CD4-positive, alpha-beta T cell treated with Interleukin-4 for 1 hour (primary cell): Measurements from ENCODE around the gene TENT5A.
"Not testable (repeated sequence)": the region's sequence is repeated elsewhere in the genome, so short reads cannot be mapped to it uniquely, and the experiment has no call there.

Source experiments
- DNase-seq, 2 donors: peaks; one replicate each; pipeline ENCODE4 v3.0.0-alpha.2; 2020 to 2022

Gene TENT5A

GRCh38 chr6:81752084-81752920 lies at the start of gene TENT5A:
Gene TENT5A, minus strand, starts transcription at chr6:81752681. Its CDS starts 540 bp downstream, at chr6:81752141.
- DNase-seq = peak; percentile 85 to 90

GRCh38 chr6:81801489-81801888 lies 49.0 kb upstream of the TENT5A start:
- DNase-seq = no peak

GRCh38 chr6:81800666-81801065 lies 48.2 kb upstream of the TENT5A start:
- no peak for DNase-seq

GRCh38 chr6:81799323-81799722 lies 46.8 kb upstream of the TENT5A start:
- DNase-seq = no peak

GRCh38 chr6:81797591-81797990 lies 45.1 kb upstream of the TENT5A start:
- no peak for DNase-seq

- DNase-seq = no peak
These were observed 43.4 kb upstream of the TENT5A start for GRCh38 chr6:81795890-81796289.

- no peak for DNase-seq
These were observed 41.5 kb upstream of the TENT5A start for GRCh38 chr6:81793821-81794475.

- DNase-seq = no peak
These were observed 40.3 kb upstream of the TENT5A start for GRCh38 chr6:81792826-81793225.

- DNase-seq = no peak
These were observed 39.3 kb upstream of the TENT5A start for GRCh38 chr6:81791756-81792155.

- DNase-seq = no peak
These were observed 37.6 kb upstream of the TENT5A start for GRCh38 chr6:81790034-81790433.

- DNase-seq = no peak
These were observed 36.8 kb upstream of the TENT5A start for GRCh38 chr6:81789291-81789690.

GRCh38 chr6:81788748-81789147 lies 36.3 kb upstream of the TENT5A start:
- DNase-seq = no peak

GRCh38 chr6:81787313-81788068 lies 35.0 kb upstream of the TENT5A start:
- DNase-seq = no peak

- DNase-seq = no peak
These were observed 33.7 kb upstream of the TENT5A start for GRCh38 chr6:81786150-81786549.

GRCh38 chr6:81785377-81785776 lies 32.9 kb upstream of the TENT5A start:
- DNase-seq = no peak

GRCh38 chr6:81783893-81784292 lies 31.4 kb upstream of the TENT5A start:
- no peak for DNase-seq

GRCh38 chr6:81781624-81782023 lies 29.1 kb upstream of the TENT5A start:
- DNase-seq = no peak

- no peak for DNase-seq
These were observed 25.2 kb upstream of the TENT5A start for GRCh38 chr6:81777586-81778268.

- DNase-seq = not testable (repeated sequence)
These were observed 23.7 kb upstream of the TENT5A start for GRCh38 chr6:81776219-81776618.

- DNase-seq = no peak
These were observed 22.1 kb upstream of the TENT5A start for GRCh38 chr6:81774542-81774941.

GRCh38 chr6:81773887-81774286 lies 21.4 kb upstream of the TENT5A start:
- DNase-seq = no peak

- DNase-seq = no peak
These were observed 20.3 kb upstream of the TENT5A start for GRCh38 chr6:81772741-81773140.

- DNase-seq = no peak
These were observed 18.6 kb upstream of the TENT5A start for GRCh38 chr6:81771097-81771496.
